Progenitor cell of endocrine pancreas (in vitro differentiated cells): ENCODE results near the gene BRD8. TPM values are rescaled to one million over a fixed set of nuclear protein-coding genes. Genes with fewer than 3 reads are reported as not detected.

ENCODE experiments used
- DNase-seq: peaks from one replicate; pipeline ENCODE4 v3.0.0; 2021; ENCODE audit warnings: low spot score; ENCODE audit not compliant: unreplicated experiment
- H3K27ac Mint-ChIP-seq: 2 replicates; pipeline ENCODE4 v1.8.0; 2021; ENCODE audit warnings: mild to moderate bottlenecking, moderate library complexity, mixed read lengths
- H3K27me3 Mint-ChIP-seq: 2 replicates; pipeline ENCODE4 v1.8.0; 2021; ENCODE audit warnings: mixed read lengths
- H3K36me3 Mint-ChIP-seq: 2 replicates; pipeline ENCODE4 v1.8.0; 2022; ENCODE audit warnings: mixed read lengths; ENCODE audit not compliant: insufficient read depth
- H3K4me1 Mint-ChIP-seq: 2 replicates; pipeline ENCODE4 v1.8.0; 2021; ENCODE audit warnings: low read depth, mixed read lengths
- H3K4me3 Mint-ChIP-seq: 2 replicates; pipeline ENCODE4 v1.8.0; 2021; ENCODE audit warnings: low read depth, mild to moderate bottlenecking, moderate library complexity, mixed read lengths
- H3K9me3 Mint-ChIP-seq: 2 replicates; pipeline ENCODE4 v1.8.0; 2021; ENCODE audit warnings: low read depth, mixed read lengths
- CTCF ChIP-seq: fragments of 200-600 bp; sonication (generic); IDR thresholded peaks from one replicate; pipeline ENCODE4 v1.5.0; 2021; ENCODE audit warnings: antibody characterized with exemption, mild to moderate bottlenecking; ENCODE audit not compliant: unreplicated experiment
- total RNA-seq: library from RNA; stranded (reverse); gene quantifications from 2 replicates; pipeline ENCODE4 v1.2.1, GENCODE V29; 2021

The BRD8 gene
- total RNA-seq, 1 donor from 2014 or later = 151 TPM

- no peak for TF ChIP-seq CTCF
- Mint-ChIP-seq H3K9me3 (no peaks in the 10 kb centered on the region), H3K27me3 (no peaks in the 10 kb centered on the region), H3K4me1 (peaks cover 5% of the 10 kb centered on the region), H3K4me3 (no peak overlapping the region), H3K27ac (no peak overlapping the region), H3K36me3 (no peaks in the 10 kb centered on the region)
- DNase-seq = no peak
These were observed 36.7 kb downstream of the BRD8 start for GRCh38 chr5:138141734-138142133.

- Mint-ChIP-seq H3K27me3 (no peaks in the 10 kb centered on the region), H3K4me3 (no peak overlapping the region)
- no peak for DNase-seq
These were observed 38.2 kb downstream of the BRD8 start for GRCh38 chr5:138140268-138140667.

GRCh38 chr5:138139781-138140090 lies 38.7 kb downstream of the BRD8 start:
- no peak for DNase-seq
- Mint-ChIP-seq H3K36me3 (no peaks in the 10 kb centered on the region), H3K27me3 (no peaks in the 10 kb centered on the region), H3K9me3 (no peaks in the 10 kb centered on the region), H3K4me1 (peaks cover 5% of the 10 kb centered on the region), H3K27ac (peak overlapping the region; percentile 33), H3K4me3 (peak overlapping the region; percentile 82)
- no peak for TF ChIP-seq CTCF

More at GRCh38 chr5:138140268-138140667, 38.2 kb downstream of the BRD8 start:
- no peaks in the 10 kb centered on the region for H3K9me3 Mint-ChIP-seq
- H3K4me1 Mint-ChIP-seq = peaks cover 5% of the 10 kb centered on the region
- TF ChIP-seq CTCF = no peak
- no peaks in the 10 kb centered on the region for H3K36me3 Mint-ChIP-seq
- no peak overlapping the region for H3K27ac Mint-ChIP-seq

- no peaks in the 10 kb centered on the region for H3K27me3 Mint-ChIP-seq
- H3K36me3 Mint-ChIP-seq = no peaks in the 10 kb centered on the region
- H3K27ac Mint-ChIP-seq = peak within 1 kb of the TSS; percentile 33
- DNase-seq = peak; percentile 57
- no peaks in the 10 kb centered on the region for H3K9me3 Mint-ChIP-seq
- peak within 1 kb of the TSS; percentile 82 for H3K4me3 Mint-ChIP-seq
- peaks cover 5% of the 10 kb centered on the region for H3K4me1 Mint-ChIP-seq
- TF ChIP-seq CTCF = no peak
These were observed 39.3 kb downstream of the BRD8 start, which contains the start of gene NME5 for GRCh38 chr5:138138949-138139780. NME5 (minus strand) TSS chr5:138139428; CDS start chr5:138138780, 648 bp downstream.

- H3K4me3 Mint-ChIP-seq = no peak overlapping the region
- DNase-seq = no peak
- no peaks in the 10 kb centered on the region for H3K36me3 Mint-ChIP-seq
- H3K9me3 Mint-ChIP-seq = no peaks in the 10 kb centered on the region
- no peak overlapping the region for H3K27ac Mint-ChIP-seq
- H3K27me3 Mint-ChIP-seq = no peaks in the 10 kb centered on the region
- TF ChIP-seq CTCF = no peak
- no peaks in the 10 kb centered on the region for H3K4me1 Mint-ChIP-seq
These were observed 45.9 kb downstream of the BRD8 start for GRCh38 chr5:138132543-138132942.
